Endothelial cell of umbilical vein (primary cell): Measurements from ENCODE around the gene MR1. TPM values are rescaled to one million over a fixed set of nuclear protein-coding genes. Genes with fewer than 3 reads are reported as not detected.

ENCODE experiments used
- BruUV-seq: library from RNA; stranded (reverse); fragments of 400-500 nt; replicated peaks from 2 replicates; lab custom pipeline; 2021; lab: Mats Ljungman, UMichigan
- CTCF ChIA-PET: fragments of 300-600, 350-600 bp; sonication (Branson Sonifier 250); formaldehyde crosslinking; loops from one replicate; lab custom pipeline; 2021; ENCODE audit warnings: antibody characterized with exemption, inconsistent platforms; lab: Charles Lee
- POLR2A ChIA-PET: fragments of 300-600, 350-600 bp; sonication (Branson Sonifier 250); formaldehyde crosslinking; loops from one replicate; lab custom pipeline; 2021; ENCODE audit warnings: antibody characterized with exemption, inconsistent platforms; lab: Charles Lee
- DNase-seq: peaks from one replicate; pipeline ENCODE4 v3.0.0-alpha.2; 2011; ENCODE audit warnings: low read depth, low spot score
- FAIRE-seq: peaks from 2 replicates; lab custom pipeline; 2011; peaks lifted over from hg19 to GRCh38; lab: Jason Lieb, UNC
- H2AFZ ChIP-seq: 2 replicates; pipeline ENCODE4 v1.6.0; 2012; ENCODE audit warnings: low read depth, low read length, control low read depth, inconsistent platforms
- H3K27ac ChIP-seq: 2 replicates; pipeline ENCODE4 v1.5.1; 2011; ENCODE audit warnings: low read depth, mild to moderate bottlenecking, control low read depth, low read length, moderate library complexity; ENCODE audit not compliant: insufficient read depth
- H3K27me3 ChIP-seq, 2 experiments: 2 replicates each; pipeline versions ENCODE4 v1.6.0 to v1.6.1; 2011; ENCODE audit warnings: low read length in 2 of 2, mixed read lengths in 1 of 2; ENCODE audit not compliant: control insufficient read depth in 2 of 2, insufficient read depth in 2 of 2
- H3K36me3 ChIP-seq, 2 experiments: 2 replicates in 1 of 2; 3 replicates in 1 of 2; pipeline ENCODE4 v1.5.1; 2011; ENCODE audit warnings: low read length in 2 of 2, mild to moderate bottlenecking in 1 of 2, moderate library complexity in 1 of 2; ENCODE audit not compliant: control insufficient read depth in 2 of 2, insufficient read depth in 2 of 2; ENCODE audit errors: extremely low read depth in 1 of 2
- H3K4me1 ChIP-seq: 3 replicates; pipeline ENCODE4 v1.5.1; 2011; ENCODE audit warnings: mild to moderate bottlenecking, low read length; ENCODE audit not compliant: control insufficient read depth, insufficient read depth; ENCODE audit errors: extremely low read depth
- H3K4me2 ChIP-seq: 2 replicates; pipeline ENCODE4 v1.6.1; 2011; ENCODE audit warnings: low read length, control low read depth, mixed read lengths; ENCODE audit not compliant: insufficient read depth
- H3K4me3 ChIP-seq, 3 experiments: fragments of 200-600 bp in 1 of 3; sonication (generic), shearing (Covaris generic) in 1 of 3; replicated peaks in 1 of 3; 2 replicates each; pipeline ENCODE4 v1.5.1; 2011 to 2016; ENCODE audit warnings: control low read depth in 3 of 3, low read length in 3 of 3, mild to moderate bottlenecking in 2 of 3, inconsistent platforms in 1 of 3, low read depth in 1 of 3, moderate library complexity in 1 of 3; ENCODE audit not compliant: insufficient read depth in 1 of 3
- H3K79me2 ChIP-seq: 2 replicates; pipeline ENCODE4 v1.6.0; 2012; ENCODE audit warnings: low read length, inconsistent platforms; ENCODE audit not compliant: control insufficient read depth, insufficient read depth
- H3K9ac ChIP-seq: replicated peaks from 2 replicates; pipeline ENCODE3; 2011; ENCODE audit warnings: low read length, control low read depth; ENCODE audit not compliant: insufficient read depth; ENCODE audit errors: extremely low read depth
- H3K9me1 ChIP-seq: replicated peaks from 3 replicates; pipeline ENCODE4 v1.6.0; 2011; ENCODE audit warnings: mild to moderate bottlenecking, low read length; ENCODE audit not compliant: control insufficient read depth, insufficient read depth; ENCODE audit errors: extremely low read depth
- H3K9me3 ChIP-seq: replicated peaks from 2 replicates; pipeline ENCODE4 v1.5.1; 2012; ENCODE audit warnings: low read length, inconsistent platforms; ENCODE audit not compliant: control insufficient read depth, insufficient read depth
- H4K20me1 ChIP-seq: replicated peaks from 2 replicates; pipeline ENCODE3; 2011; ENCODE audit warnings: mild to moderate bottlenecking, low read length; ENCODE audit not compliant: control insufficient read depth, insufficient read depth; ENCODE audit errors: extremely low read depth
- EZH2 ChIP-seq: IDR thresholded peaks from 2 replicates; pipeline ENCODE4 v1.6.1; 2012; ENCODE audit warnings: borderline replicate concordance, low read depth, mild to moderate bottlenecking, moderate library complexity, low read length, inconsistent platforms; ENCODE audit not compliant: severe bottlenecking
- FOS ChIP-seq: IDR thresholded peaks from 2 replicates; pipeline ENCODE4 v1.6.1; 2011; ENCODE audit warnings: mild to moderate bottlenecking, low read length, moderate library complexity, borderline replicate concordance; ENCODE audit not compliant: insufficient read depth
- GATA2 ChIP-seq: IDR thresholded peaks from 2 replicates; pipeline ENCODE4 v1.7.0; 2011; ENCODE audit warnings: low read depth, mild to moderate bottlenecking, moderate library complexity, mixed read lengths, low read length; ENCODE audit not compliant: insufficient read length, insufficient read depth
- JUN ChIP-seq: IDR thresholded peaks from 2 replicates; pipeline ENCODE4 v1.6.1; 2011; ENCODE audit warnings: borderline replicate concordance, low read depth; ENCODE audit not compliant: insufficient read length, insufficient read depth
- MYC ChIP-seq: IDR thresholded peaks from one replicate; pipeline ENCODE4 v1.6.1; 2011; ENCODE audit warnings: mild to moderate bottlenecking, low read depth, low read length
- POLR2A ChIP-seq: IDR thresholded peaks from 2 replicates; pipeline ENCODE4 v1.6.1; 2012; ENCODE audit warnings: low read depth, mild to moderate bottlenecking, control low read depth, low read length
- POLR2AphosphoS5 ChIP-seq: IDR thresholded peaks from 2 replicates; pipeline ENCODE4 v1.6.1; 2012; ENCODE audit warnings: low read depth, mild to moderate bottlenecking, control low read depth, low read length, moderate library complexity; ENCODE audit not compliant: insufficient read depth
- dilution Hi-C: fragments of 300-500 bp; cut with MboI; formaldehyde crosslinking; loops from one replicate; pipeline ENCODE4 v1.15.0; 2019; ENCODE audit warnings: low sequenced_read_pairs; ENCODE audit not compliant: extremely low pct_ligation_motif_present
- intact Hi-C: fragments of 100-400 bp; cut with micrococcal nuclease; formaldehyde crosslinking; loops from one replicate; pipeline ENCODE4 v1.10.0; 2022
- polyA plus RNA-seq, 4 experiments: library from polyadenylated mRNA; depleted of rRNA in 3 of 4; stranded (reverse) in 3 of 4; unstranded in 1 of 4; fragments of >200 nt; gene quantifications; 2 replicates each; pipeline versions ENCODE4 v1.2.1 to v1.2.3, GENCODE V29; 2011 to 2012; ENCODE audit warnings: missing spikeins in 1 of 4
- total RNA-seq: library from RNA; stranded (reverse); gene quantifications from 2 replicates; pipeline ENCODE4 v1.2.3, GENCODE V29; 2021
- TF ChIP-seq, protein P1 (sequence below), 2 donors: IDR thresholded peaks; 1 replicate in 1 of 2; 2 replicates in 1 of 2; pipeline ENCODE4 v1.5.1; 2011; ENCODE audit warnings: low read length in 2 of 2, mild to moderate bottlenecking in 2 of 2, moderate library complexity in 2 of 2, control low read depth in 1 of 2, inconsistent platforms in 1 of 2, low read depth in 1 of 2; ENCODE audit not compliant: insufficient read depth in 1 of 2; ENCODE audit errors: extremely low read depth in 1 of 2
- TF ChIP-seq, protein P2 (sequence below): IDR thresholded peaks from 2 replicates; pipeline ENCODE4 v1.6.1; 2011; ENCODE audit not compliant: insufficient read depth, insufficient read length

Gene MR1
- total and polyA plus RNA-seq, 2 donors (not counting 3 experiments of a cell fraction or from before 2014, with no cell fraction given): 1.3 to 2.5 TPM

DNA sequence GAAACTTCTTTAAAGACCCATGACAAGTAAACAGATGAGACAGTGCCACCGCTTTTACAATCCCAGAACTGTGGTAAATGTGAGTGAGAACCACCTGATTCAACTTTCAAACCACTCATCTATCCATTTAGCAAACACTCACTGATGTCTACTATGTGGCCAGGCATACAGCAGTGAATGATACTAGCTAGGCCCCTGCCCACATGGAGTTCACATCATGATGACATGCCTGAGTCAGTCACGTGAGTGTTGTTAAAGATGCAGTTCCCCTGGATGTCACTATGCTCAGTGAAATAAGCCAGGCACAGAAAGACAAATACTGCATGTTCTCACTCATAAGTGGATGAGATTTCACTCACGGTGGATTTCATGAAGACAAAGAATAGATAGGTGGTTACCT lies 39.5 kb upstream of the MR1 start:
- no peak for DNase-seq
- no peaks in the 10 kb centered on the region for H3K27me3 ChIP-seq
- no peak overlapping the region for H2AFZ ChIP-seq
- ChIA-PET POLR2A (no interaction called here), CTCF (interaction anchor here (1.0 to 1.5 kb wide), 2 partner anchors 28 to 147 kb away, joined by 3 read pairs; no protein-coding TSS in a partner anchor)
- no TSS peak for BruUV-seq
- no peaks in the 10 kb centered on the region for H4K20me1 ChIP-seq
- dilution Hi-C loops: no loop called here
- H3K9me3 ChIP-seq: no peaks in the 10 kb centered on the region
- no peak overlapping the region for H3K4me3 ChIP-seq
- intact Hi-C loops: no loop called here
- FAIRE-seq: no peak
- H3K9ac ChIP-seq: no peak overlapping the region
- no peaks in the 10 kb centered on the region for H3K79me2 ChIP-seq
- no peak overlapping the region for H3K4me2 ChIP-seq
- H3K9me1 ChIP-seq: no peaks in the 10 kb centered on the region
- no peak for TF ChIP-seq POLR2AphosphoS5
- TF ChIP-seq, protein P1, sequence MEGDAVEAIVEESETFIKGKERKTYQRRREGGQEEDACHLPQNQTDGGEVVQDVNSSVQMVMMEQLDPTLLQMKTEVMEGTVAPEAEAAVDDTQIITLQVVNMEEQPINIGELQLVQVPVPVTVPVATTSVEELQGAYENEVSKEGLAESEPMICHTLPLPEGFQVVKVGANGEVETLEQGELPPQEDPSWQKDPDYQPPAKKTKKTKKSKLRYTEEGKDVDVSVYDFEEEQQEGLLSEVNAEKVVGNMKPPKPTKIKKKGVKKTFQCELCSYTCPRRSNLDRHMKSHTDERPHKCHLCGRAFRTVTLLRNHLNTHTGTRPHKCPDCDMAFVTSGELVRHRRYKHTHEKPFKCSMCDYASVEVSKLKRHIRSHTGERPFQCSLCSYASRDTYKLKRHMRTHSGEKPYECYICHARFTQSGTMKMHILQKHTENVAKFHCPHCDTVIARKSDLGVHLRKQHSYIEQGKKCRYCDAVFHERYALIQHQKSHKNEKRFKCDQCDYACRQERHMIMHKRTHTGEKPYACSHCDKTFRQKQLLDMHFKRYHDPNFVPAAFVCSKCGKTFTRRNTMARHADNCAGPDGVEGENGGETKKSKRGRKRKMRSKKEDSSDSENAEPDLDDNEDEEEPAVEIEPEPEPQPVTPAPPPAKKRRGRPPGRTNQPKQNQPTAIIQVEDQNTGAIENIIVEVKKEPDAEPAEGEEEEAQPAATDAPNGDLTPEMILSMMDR (IDR thresholded peaks at IDR 0.05; ENCODE audit: extremely low read depth in 1 of 2, insufficient read depth in 1 of 2, low read depth in 1 of 2, low read length in 2 of 2): no peak
- H3K27ac ChIP-seq: no peak overlapping the region
- H3K36me3 ChIP-seq: peaks cover 9 to 12% of the 10 kb centered on the region in 2 experiments
- no peaks in the 10 kb centered on the region for H3K4me1 ChIP-seq

DNA sequence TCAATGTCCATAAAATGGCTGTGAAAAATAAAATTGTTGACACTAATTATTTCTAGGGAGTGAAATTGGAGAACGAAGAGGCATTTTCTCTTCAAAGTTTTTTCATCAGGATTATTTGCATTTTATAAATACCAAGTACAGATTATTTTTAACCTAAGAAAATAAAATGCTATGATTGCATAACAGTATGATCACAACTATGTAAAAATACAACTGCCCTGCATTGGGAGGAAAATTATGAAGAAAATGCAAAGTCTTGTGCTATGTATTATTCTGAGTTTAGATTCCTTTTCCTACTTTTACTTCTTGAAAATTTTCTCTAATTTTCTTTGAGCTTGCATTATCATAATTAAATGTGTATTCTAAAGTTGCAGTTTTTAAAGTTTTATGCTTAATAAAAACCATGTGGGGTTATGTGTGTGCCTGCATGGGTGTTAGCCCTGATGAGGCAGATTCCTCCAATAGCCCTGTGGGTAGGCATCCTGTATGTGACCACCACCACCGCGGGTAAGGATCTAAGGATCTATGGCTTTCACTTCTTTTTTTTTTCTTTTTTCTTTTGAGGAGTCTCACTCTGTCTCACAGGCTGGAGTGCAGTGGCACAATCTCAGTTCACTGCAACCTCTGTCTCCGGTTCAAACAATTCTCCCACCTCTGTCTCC lies 35.8 kb upstream of the MR1 start:
- intact Hi-C loops (no loop called here), dilution Hi-C loops (no loop called here)
- Histone ChIP-seq H3K27ac (no peak overlapping the region), H3K9ac (no peak overlapping the region), H3K4me2 (no peak overlapping the region), H3K36me3 (peaks cover 6 to 8% of the 10 kb centered on the region in 2 experiments), H3K27me3 (no peaks in the 10 kb centered on the region), H3K79me2 (peaks cover 1% of the 10 kb centered on the region), H3K4me1 (no peaks in the 10 kb centered on the region), H2AFZ (no peak overlapping the region), H3K9me3 (no peaks in the 10 kb centered on the region), H4K20me1 (no peaks in the 10 kb centered on the region), H3K9me1 (no peaks in the 10 kb centered on the region), H3K4me3 (no peak overlapping the region)
- DNase-seq: no peak
- CTCF ChIA-PET: interaction anchor here (1.3 to 2.0 kb wide), 2 partner anchors 146 to 482 kb away, joined by 3 to 5 read pairs; no protein-coding TSS in a partner anchor
- POLR2A ChIA-PET: no interaction called here
- FAIRE-seq: no peak
- TF ChIP-seq, protein P2, sequence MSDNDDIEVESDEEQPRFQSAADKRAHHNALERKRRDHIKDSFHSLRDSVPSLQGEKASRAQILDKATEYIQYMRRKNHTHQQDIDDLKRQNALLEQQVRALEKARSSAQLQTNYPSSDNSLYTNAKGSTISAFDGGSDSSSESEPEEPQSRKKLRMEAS: no peak
- TF ChIP-seq MYC (no peak), EZH2 (no peak), FOS (no peak), JUN (no peak), GATA2 (no peak), POLR2AphosphoS5 (no peak), POLR2A (no peak)
- TF ChIP-seq, protein P1 (IDR thresholded peaks at IDR 0.05; ENCODE audit: extremely low read depth in 1 of 2, insufficient read depth in 1 of 2, low read depth in 1 of 2, low read length in 2 of 2): no peak
- BruUV-seq: no TSS peak
